ENCODE measurements around the gene EPHA5. TPM values are rescaled to one million over a fixed set of nuclear protein-coding genes. Genes with fewer than 3 reads are reported as not detected.

The EPHA5 gene
- total RNA-seq, 1 donor from 2014 or later, result 1.2 TPM

- intact Hi-C loops (cut with DNase I), result no loop called here
- DNase-seq (ENCODE audit: extremely low spot score in 2 of 2), result no peak
- Histone ChIP-seq H3K9me3 (no peaks in the 10 kb centered on the region), H3K27me3 (no peaks in the 10 kb centered on the region), H3K27ac (no peak overlapping the region), H3K36me3 (no peaks in the 10 kb centered on the region), H3K4me3 (no peak overlapping the region), H3K4me1 (no peaks in the 10 kb centered on the region)
- TF ChIP-seq POLR2A (IDR thresholded peaks at IDR 0.05), result no peak
- TF ChIP-seq POLR2AphosphoS5 (IDR thresholded peaks at IDR 0.05; ENCODE audit: insufficient read depth in 1 of 2, low read depth in 1 of 2), result no peak
- TF ChIP-seq CTCF (IDR thresholded peaks at IDR 0.05), result no peak
Observed at GRCh38 chr4:65383589-65384305, 286.5 kb downstream of the EPHA5 start.

GRCh38 chr4:65381648-65382047, 288.6 kb downstream of the EPHA5 start:
- no peak for DNase-seq (ENCODE audit: extremely low spot score in 2 of 2)
- no peak overlapping the region for H3K27ac ChIP-seq
- no peaks in the 10 kb centered on the region for H3K27me3 ChIP-seq
- no peaks in the 10 kb centered on the region for H3K9me3 ChIP-seq
- H3K4me3 ChIP-seq, result no peak overlapping the region
- H3K36me3 ChIP-seq, result no peaks in the 10 kb centered on the region
- intact Hi-C loops (cut with DNase I), result no loop called here
- no peaks in the 10 kb centered on the region for H3K4me1 ChIP-seq
- TF ChIP-seq POLR2AphosphoS5 (IDR thresholded peaks at IDR 0.05; ENCODE audit: insufficient read depth in 1 of 2, low read depth in 1 of 2) (no peak), POLR2A (IDR thresholded peaks at IDR 0.05) (no peak), CTCF (IDR thresholded peaks at IDR 0.05) (no peak)

GRCh38 chr4:65370709-65371108, 299.6 kb downstream of the EPHA5 start:
- H3K27ac ChIP-seq, result no peak overlapping the region
- intact Hi-C loops (cut with DNase I), result no loop called here
- no peak for TF ChIP-seq CTCF (IDR thresholded peaks at IDR 0.05)
- TF ChIP-seq POLR2A (IDR thresholded peaks at IDR 0.05), result no peak
- TF ChIP-seq POLR2AphosphoS5 (IDR thresholded peaks at IDR 0.05; ENCODE audit: insufficient read depth in 1 of 2, low read depth in 1 of 2), result no peak

GRCh38 chr4:65367306-65367705, 303.0 kb downstream of the EPHA5 start:
- intact Hi-C loops (cut with DNase I), result no loop called here

More at GRCh38 chr4:65370709-65371108, 299.6 kb downstream of the EPHA5 start:
- H3K4me1 ChIP-seq, result no peaks in the 10 kb centered on the region
- no peak overlapping the region for H3K4me3 ChIP-seq
- DNase-seq (ENCODE audit: extremely low spot score in 2 of 2), result no peak
- H3K36me3 ChIP-seq, result no peaks in the 10 kb centered on the region
- H3K27me3 ChIP-seq, result no peaks in the 10 kb centered on the region
- H3K9me3 ChIP-seq, result no peaks in the 10 kb centered on the region

More at GRCh38 chr4:65367306-65367705, 303.0 kb downstream of the EPHA5 start:
- no peak overlapping the region for H3K27ac ChIP-seq
- DNase-seq (ENCODE audit: extremely low spot score in 2 of 2), result no peak
- H3K9me3 ChIP-seq, result no peaks in the 10 kb centered on the region
- TF ChIP-seq POLR2AphosphoS5 (IDR thresholded peaks at IDR 0.05; ENCODE audit: insufficient read depth in 1 of 2, low read depth in 1 of 2) (no peak), CTCF (IDR thresholded peaks at IDR 0.05) (no peak), POLR2A (IDR thresholded peaks at IDR 0.05) (no peak)
- H3K27me3 ChIP-seq, result no peaks in the 10 kb centered on the region
- no peaks in the 10 kb centered on the region for H3K36me3 ChIP-seq
- no peak overlapping the region for H3K4me3 ChIP-seq
- no peaks in the 10 kb centered on the region for H3K4me1 ChIP-seq

Data from vagina (tissue), 2 donors.